Type B pancreatic cell (in vitro differentiated cells): ENCODE results near the gene RSL1D1. TPM values are rescaled to one million over a fixed set of nuclear protein-coding genes. Genes with fewer than 3 reads are reported as not detected.

ENCODE experiments used
- DNase-seq: peaks from one replicate; pipeline ENCODE4 v3.0.0; 2021; ENCODE audit warnings: mixed read lengths; ENCODE audit not compliant: unreplicated experiment; ENCODE audit errors: extremely low spot score
- H3K27ac Mint-ChIP-seq: 2 replicates; pipeline ENCODE4 v1.8.0; 2021; ENCODE audit warnings: mild to moderate bottlenecking, mixed read lengths
- H3K27me3 Mint-ChIP-seq: 2 replicates; pipeline ENCODE4 v1.8.0; 2021; ENCODE audit warnings: mixed read lengths
- H3K36me3 Mint-ChIP-seq: 2 replicates; pipeline ENCODE4 v1.8.0; 2021; ENCODE audit warnings: mixed read lengths
- H3K4me1 Mint-ChIP-seq: one replicate; pipeline ENCODE4 v1.8.0; 2021; ENCODE audit warnings: mixed read lengths; ENCODE audit not compliant: unreplicated experiment
- H3K4me3 Mint-ChIP-seq: 2 replicates; pipeline ENCODE4 v1.8.0; 2021; ENCODE audit warnings: mild to moderate bottlenecking, mixed read lengths
- H3K9me3 Mint-ChIP-seq: 2 replicates; pipeline ENCODE4 v1.8.0; 2021; ENCODE audit warnings: mixed read lengths
- CTCF ChIP-seq: fragments of 200-600 bp; sonication (generic); conservative IDR thresholded peaks from 2 replicates; pipeline ENCODE4 v1.5.0; 2021; ENCODE audit warnings: antibody characterized with exemption, mild to moderate bottlenecking
- total RNA-seq: library from RNA; stranded (reverse); gene quantifications from 2 replicates; pipeline ENCODE4 v1.2.1, GENCODE V29; 2021; ENCODE audit warnings: low replicate concordance

Gene RSL1D1
- total RNA-seq, 1 donor from 2014 or later, result 184 TPM

- Mint-ChIP-seq H3K9me3 (no peaks in the 10 kb centered on the region), H3K27ac (no peak overlapping the region), H3K4me3 (no peak overlapping the region), H3K4me1 (peaks cover 7% of the 10 kb centered on the region), H3K27me3 (no peaks in the 10 kb centered on the region), H3K36me3 (peaks cover 8% of the 10 kb centered on the region)
- TF ChIP-seq CTCF, result no peak
- no peak for DNase-seq
Measured at GRCh38 chr16:11868412-11868980, 17.2 kb upstream of the RSL1D1 start.

- Mint-ChIP-seq H3K27ac (no peak overlapping the region), H3K9me3 (no peaks in the 10 kb centered on the region), H3K27me3 (no peaks in the 10 kb centered on the region), H3K4me3 (no peak overlapping the region), H3K36me3 (no peaks in the 10 kb centered on the region), H3K4me1 (peaks cover 4% of the 10 kb centered on the region)
- TF ChIP-seq CTCF, result no peak
- no peak for DNase-seq
Measured at GRCh38 chr16:11862489-11862888, 11.1 kb upstream of the RSL1D1 start.

- H3K27ac Mint-ChIP-seq, result no peak overlapping the region
- no peak for DNase-seq
- H3K4me3 Mint-ChIP-seq, result no peak overlapping the region
- no peaks in the 10 kb centered on the region for H3K36me3 Mint-ChIP-seq
- no peak for TF ChIP-seq CTCF
- H3K27me3 Mint-ChIP-seq, result no peaks in the 10 kb centered on the region
- no peaks in the 10 kb centered on the region for H3K4me1 Mint-ChIP-seq
- no peaks in the 10 kb centered on the region for H3K9me3 Mint-ChIP-seq
Measured at GRCh38 chr16:11857161-11857560, 5.8 kb upstream of the RSL1D1 start.

- H3K36me3 Mint-ChIP-seq, result peaks cover 7% of the 10 kb centered on the region
- H3K9me3 Mint-ChIP-seq, result no peaks in the 10 kb centered on the region
- TF ChIP-seq CTCF, result no peak
- peaks cover 7% of the 10 kb centered on the region for H3K4me1 Mint-ChIP-seq
- H3K27ac Mint-ChIP-seq, result peak overlapping the region; percentile 96
- peak overlapping the region; percentile 98 for H3K4me3 Mint-ChIP-seq
- H3K27me3 Mint-ChIP-seq, result no peaks in the 10 kb centered on the region
- no peak for DNase-seq
Measured at GRCh38 chr16:11852092-11852809, 909 bp upstream of the RSL1D1 start.

GRCh38 chr16:11848842-11849241, 2.5 kb downstream of the RSL1D1 start:
- Mint-ChIP-seq H3K27me3 (no peaks in the 10 kb centered on the region), H3K4me3 (peak overlapping the region; percentile 75), H3K36me3 (peaks cover 20% of the 10 kb centered on the region), H3K4me1 (peaks cover 7% of the 10 kb centered on the region), H3K27ac (peak overlapping the region; percentile 55), H3K9me3 (no peaks in the 10 kb centered on the region)
- no peak for DNase-seq
- TF ChIP-seq CTCF, result no peak
